ENCODE measurements around the gene SNX5. TPM values are rescaled to one million over a fixed set of nuclear protein-coding genes. Genes with fewer than 3 reads are reported as not detected.
A peak's percentile ranks its signal among the peaks of the same experiment; 100 is the strongest.

SNX5 gene
- total RNA-seq, 1 donor: 114 TPM

DNA sequence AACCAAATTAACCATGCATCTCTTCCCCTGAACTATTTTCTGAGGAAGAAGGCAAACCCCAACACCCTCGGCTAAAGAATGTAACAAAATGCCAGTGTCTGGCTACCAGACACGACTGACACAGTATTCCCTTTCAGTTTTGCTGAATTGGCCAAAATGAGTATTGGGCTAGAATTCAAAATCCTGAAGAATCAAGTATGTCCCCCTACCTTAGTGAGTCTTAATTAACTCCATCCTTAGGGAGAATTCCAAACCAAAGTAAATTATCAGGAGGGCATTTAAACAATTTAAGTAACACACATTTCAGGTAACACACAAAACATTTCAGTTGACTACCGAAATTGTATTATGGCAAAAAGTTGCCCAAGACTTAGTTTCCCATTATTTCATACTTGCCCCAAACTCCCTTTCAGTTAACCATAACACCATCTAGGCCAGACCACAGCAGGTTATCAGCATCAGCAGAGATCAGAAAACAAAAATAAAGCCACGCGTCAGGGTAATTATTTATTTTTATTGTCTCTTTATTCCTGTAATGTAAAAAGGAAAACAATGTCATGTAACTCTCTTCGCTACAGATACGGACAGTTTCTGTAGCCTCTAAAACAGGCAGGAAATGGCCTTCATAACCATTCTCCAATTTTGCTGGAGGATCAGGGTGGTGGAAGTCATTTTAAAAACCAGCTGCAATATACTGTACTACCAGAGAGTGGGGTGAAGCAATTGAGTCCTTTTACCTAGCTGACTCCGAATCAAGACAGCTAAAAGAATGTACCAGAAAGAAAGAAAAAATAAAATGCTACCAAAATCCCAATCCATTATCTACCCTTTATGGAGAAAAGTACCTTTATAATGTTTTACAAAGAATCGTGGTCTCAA lies 1.9 kb downstream of the SNX5 start:
- peak overlapping the region; percentile 97 for H3K4me3 ChIP-seq (ENCODE audit: low read depth, low read length)
- TF ChIP-seq, protein P1, sequence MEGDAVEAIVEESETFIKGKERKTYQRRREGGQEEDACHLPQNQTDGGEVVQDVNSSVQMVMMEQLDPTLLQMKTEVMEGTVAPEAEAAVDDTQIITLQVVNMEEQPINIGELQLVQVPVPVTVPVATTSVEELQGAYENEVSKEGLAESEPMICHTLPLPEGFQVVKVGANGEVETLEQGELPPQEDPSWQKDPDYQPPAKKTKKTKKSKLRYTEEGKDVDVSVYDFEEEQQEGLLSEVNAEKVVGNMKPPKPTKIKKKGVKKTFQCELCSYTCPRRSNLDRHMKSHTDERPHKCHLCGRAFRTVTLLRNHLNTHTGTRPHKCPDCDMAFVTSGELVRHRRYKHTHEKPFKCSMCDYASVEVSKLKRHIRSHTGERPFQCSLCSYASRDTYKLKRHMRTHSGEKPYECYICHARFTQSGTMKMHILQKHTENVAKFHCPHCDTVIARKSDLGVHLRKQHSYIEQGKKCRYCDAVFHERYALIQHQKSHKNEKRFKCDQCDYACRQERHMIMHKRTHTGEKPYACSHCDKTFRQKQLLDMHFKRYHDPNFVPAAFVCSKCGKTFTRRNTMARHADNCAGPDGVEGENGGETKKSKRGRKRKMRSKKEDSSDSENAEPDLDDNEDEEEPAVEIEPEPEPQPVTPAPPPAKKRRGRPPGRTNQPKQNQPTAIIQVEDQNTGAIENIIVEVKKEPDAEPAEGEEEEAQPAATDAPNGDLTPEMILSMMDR (IDR thresholded peaks at IDR 0.05; ENCODE audit: insufficient read depth, low read depth, low read length): peak; percentile 34
- peak; percentile 61 for DNase-seq (ENCODE audit: low read depth)

DNA sequence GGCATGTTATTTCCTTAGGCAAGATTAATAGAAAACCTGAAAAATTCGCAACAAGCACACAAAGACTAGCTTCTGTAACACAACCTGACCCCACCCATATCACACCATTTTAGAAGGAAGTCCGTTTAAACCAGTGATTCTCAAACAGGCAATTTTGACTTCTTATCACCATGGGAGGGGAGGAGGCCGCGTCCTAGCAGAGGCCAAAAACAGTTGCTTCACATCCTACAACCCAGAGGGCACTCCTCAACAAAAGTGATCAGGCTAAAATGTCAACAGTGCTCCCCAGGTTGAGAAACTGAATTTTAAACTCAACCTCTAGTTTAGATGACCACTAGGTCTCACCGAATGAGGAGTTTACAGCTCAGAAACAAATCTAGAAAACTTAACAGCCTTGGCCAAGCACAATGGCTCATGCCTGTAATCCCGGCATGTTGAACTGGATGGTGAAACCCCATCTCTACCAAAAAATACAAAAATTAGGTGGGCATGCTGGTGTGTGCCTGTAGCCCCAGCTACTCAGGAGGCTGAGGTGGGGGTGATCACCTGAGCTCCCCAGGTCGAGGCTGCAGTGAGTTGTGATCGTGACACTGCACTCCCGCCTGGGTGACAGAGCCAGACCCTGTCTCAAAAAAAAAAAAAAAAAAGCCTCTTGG lies 3.4 kb downstream of the SNX5 start:
- peak; percentile 43 for DNase-seq (ENCODE audit: low read depth)
- TF ChIP-seq, protein P1 (IDR thresholded peaks at IDR 0.05; ENCODE audit: insufficient read depth, low read depth, low read length): no peak
- H3K4me3 ChIP-seq (ENCODE audit: low read depth, low read length): peak overlapping the region; percentile 97

DNA sequence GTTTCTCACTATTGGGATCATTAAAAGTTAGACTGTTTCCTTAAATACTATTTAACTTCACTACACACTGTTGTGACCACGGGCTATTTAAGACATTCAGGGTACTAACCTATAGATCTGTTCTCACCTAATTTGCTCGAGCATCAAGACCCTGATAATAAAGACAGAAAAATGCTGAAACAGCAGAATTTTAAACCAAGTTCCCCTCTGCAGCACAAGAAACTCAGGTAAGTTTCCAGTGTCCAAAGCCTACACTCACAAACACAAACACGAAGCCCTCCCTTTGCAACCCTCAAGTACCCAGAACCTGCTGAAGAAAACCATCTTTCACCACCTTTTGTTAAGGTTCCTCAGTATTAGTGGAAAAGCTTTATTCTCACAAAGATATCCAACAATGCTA lies 4.0 kb downstream of the SNX5 start:
- H3K4me3 ChIP-seq (ENCODE audit: low read depth, low read length): peak overlapping the region; percentile 97
- DNase-seq (ENCODE audit: low read depth): no peak
- TF ChIP-seq, protein P1 (IDR thresholded peaks at IDR 0.05; ENCODE audit: insufficient read depth, low read depth, low read length): no peak

DNA sequence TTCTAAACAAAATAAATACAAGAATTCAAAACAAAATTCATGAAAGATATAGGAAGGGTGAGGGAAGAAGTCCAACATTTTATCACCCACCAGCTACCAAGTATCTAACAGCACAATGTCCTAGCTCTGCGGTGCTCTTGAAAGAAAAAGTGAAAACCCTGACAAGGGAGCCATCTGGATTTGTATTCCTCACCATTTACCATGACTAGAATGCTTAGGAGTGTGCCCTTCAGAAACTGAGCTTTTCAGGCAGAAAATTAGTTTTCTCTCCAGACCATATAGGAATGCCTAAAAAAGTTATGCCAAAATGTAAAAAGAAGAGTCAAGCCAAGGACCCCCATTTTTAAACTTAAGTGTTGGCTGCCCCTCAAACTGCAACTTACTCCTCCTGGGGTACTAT lies 4.5 kb downstream of the SNX5 start:
- no peak for DNase-seq (ENCODE audit: low read depth)
- no peak overlapping the region for H3K4me3 ChIP-seq (ENCODE audit: low read depth, low read length)
- TF ChIP-seq, protein P1 (IDR thresholded peaks at IDR 0.05; ENCODE audit: insufficient read depth, low read depth, low read length): no peak

DNA sequence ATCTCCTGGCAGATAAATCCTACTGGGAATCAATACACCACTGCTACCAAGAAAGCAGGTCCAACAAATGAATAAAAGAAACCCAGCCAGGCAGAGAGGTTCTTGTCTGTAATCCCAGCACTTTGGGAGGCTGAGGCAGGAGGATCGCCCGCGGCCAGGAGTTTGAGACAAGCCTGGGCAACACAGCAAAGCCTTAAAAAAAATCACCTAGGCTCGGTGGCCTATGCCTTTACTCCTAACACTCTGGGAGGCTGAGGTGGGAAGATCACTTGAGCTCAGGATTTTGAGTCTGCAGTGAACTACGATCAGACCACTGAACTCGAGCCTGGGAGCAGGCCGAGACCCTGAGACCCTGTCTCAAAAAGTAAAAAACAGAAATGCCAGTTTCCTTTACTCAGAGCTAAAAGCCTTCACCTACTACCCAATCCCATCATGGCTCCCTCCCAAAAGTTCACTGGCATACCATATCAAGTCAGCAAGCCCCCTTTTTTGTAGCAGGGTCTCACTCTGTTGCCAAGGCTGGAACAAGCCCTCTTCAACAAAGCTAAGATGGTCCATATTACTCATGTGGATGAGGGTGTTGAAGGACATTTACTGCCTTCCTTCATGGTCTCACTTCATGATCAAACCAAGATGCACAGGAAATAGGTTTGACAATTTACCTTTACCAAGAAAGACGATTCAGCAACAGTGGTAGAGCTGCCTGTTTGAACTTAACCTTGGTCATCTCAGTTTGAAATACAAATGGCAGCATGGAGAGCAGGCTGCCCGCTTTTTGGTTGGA lies 5.3 kb downstream of the SNX5 start:
- TF ChIP-seq, protein P1 (IDR thresholded peaks at IDR 0.05; ENCODE audit: insufficient read depth, low read depth, low read length): no peak
- no peak overlapping the region for H3K4me3 ChIP-seq (ENCODE audit: low read depth, low read length)
- DNase-seq (ENCODE audit: low read depth): no peak

DNA sequence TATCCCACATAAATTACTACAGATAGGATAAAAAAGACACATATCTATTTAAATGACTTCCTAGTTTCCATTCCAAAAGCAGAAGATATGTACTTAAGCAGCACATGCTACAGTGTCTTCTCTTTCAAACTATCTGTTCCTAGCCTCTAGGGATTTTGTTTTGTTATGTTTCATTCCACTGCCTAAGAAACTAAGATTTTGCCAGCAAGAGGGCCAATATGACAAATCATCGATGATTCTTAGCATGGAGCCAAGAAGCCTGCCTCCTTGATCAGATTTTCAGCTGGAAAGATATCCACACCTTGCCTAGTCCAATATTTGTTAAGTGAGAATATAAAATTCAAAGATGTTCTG lies 7.0 kb downstream of the SNX5 start:
- DNase-seq (ENCODE audit: low read depth): no peak
- H3K4me3 ChIP-seq (ENCODE audit: low read depth, low read length): no peak overlapping the region
- TF ChIP-seq, protein P1 (IDR thresholded peaks at IDR 0.05; ENCODE audit: insufficient read depth, low read depth, low read length): no peak

Measured in fibroblast of villous mesenchyme (primary cell).